ENCODE results near the gene RELN. TPM values are rescaled to one million over a fixed set of nuclear protein-coding genes. Genes with fewer than 3 reads are reported as not detected.

The RELN gene
- total and polyA plus RNA-seq, 9 of the 15 experiments (the other 6 are each of a cell fraction or from before 2014, with no cell fraction given) = 12.9 to 43.2 (median 18.1) TPM

DNA sequence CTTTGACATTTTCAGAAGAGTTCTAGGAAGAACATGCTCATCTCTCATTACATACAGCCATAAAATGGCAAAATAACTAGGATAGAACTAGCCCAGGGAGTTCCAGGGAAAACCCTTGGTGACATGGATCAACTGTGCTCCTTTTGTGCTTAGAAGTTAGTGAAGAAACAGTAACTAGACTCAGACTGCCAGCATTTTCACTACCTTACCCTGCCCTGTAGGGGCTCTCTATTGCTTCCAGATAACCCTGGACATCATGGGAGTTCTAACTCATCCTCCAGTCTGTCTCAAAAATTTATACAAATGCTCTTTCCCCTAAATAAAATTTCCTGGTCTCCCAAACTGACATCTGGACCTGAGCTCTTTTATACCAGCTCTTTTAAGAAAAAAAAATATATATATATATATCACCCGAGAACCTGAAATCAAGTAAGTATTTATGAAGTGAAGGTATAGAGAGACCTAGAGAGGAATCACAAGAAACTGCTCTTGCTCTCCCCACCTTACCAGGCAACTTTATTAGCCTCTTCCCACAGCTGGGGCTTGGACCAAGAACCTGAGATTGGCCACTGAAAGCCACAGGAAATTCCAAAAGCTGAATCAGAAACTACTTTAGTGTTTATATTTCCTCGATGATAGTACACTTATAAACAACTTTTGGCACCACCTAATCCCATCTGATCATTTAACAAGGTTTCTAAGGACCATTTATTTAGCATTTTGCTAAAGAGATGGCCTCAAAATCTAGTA is 101.4 kb downstream of the RELN start:
- intact Hi-C loops (cut with micrococcal nuclease) (loop anchor here (2.0 to 10.0 kb wide), 2 partner anchors 101 to 207 kb away; partner anchors contain the start of gene RELN), in situ Hi-C loops (cut with MboI) (no loop called here)
- Histone ChIP-seq H2AFZ (ENCODE audit: low read depth, low read length) (peak overlapping the region; percentile 68), H3K27me3 (ENCODE audit: control insufficient read depth in 2 of 2, insufficient read depth in 2 of 2, low read length in 2 of 2) (no peaks in the 10 kb centered on the region), H3K9ac (ENCODE audit: insufficient read depth in 1 of 2, low read depth in 2 of 2, low read length in 2 of 2) (no peak overlapping the region), H3K36me3 (ENCODE audit: control insufficient read depth, insufficient read depth, low read length) (no peaks in the 10 kb centered on the region), H3K9me1 (ENCODE audit: control insufficient read depth, insufficient read depth, low read length) (no peaks in the 10 kb centered on the region), H3K4me3 (no peak overlapping the region), H3K4me1 (replicated peaks in 1 of 2; ENCODE audit: control insufficient read depth in 2 of 2, insufficient read depth in 2 of 2, low read length in 2 of 2) (peaks cover 4 to 23% of the 10 kb centered on the region in 2 experiments; a peak in 3 of 5 replicates), H3K9me3 (replicated peaks; ENCODE audit: control insufficient read depth, insufficient read depth, low read depth, low read length) (no peaks in the 10 kb centered on the region), H4K20me1 (replicated peaks; ENCODE audit: control insufficient read depth, insufficient read depth, low read length) (no peaks in the 10 kb centered on the region), H3K79me2 (ENCODE audit: control insufficient read depth, insufficient read depth, low read length) (no peaks in the 10 kb centered on the region; the same call in 2 of the 3 replicates), H3K27ac (ENCODE audit: extremely low read depth, low read depth, low read length) (peak overlapping the region; percentile 11; the same call in 1 of the 3 replicates), H3K4me2 (ENCODE audit: insufficient read depth, low read length) (no peak overlapping the region)
- FAIRE-seq (peak; percentile 67), DNase-seq (ENCODE audit: extremely low read depth in 1 of 4, low spot score in 3 of 4) (peak; percentile 27 to 68 (median 55)), ATAC-seq (peak; percentile 95)
- WGBS (ENCODE audit: insufficient coverage, low coverage, missing lambda C conversion rate) = 74% methylated on average over 2 of the region's 2 CpGs
- BruUV-seq (replicated peaks) = no TSS peak
- CTCF ChIA-PET (ENCODE audit: low intra/inter-chr PET ratio) = interaction anchor here (0.6 kb wide), 1 partner anchor 191 kb away, joined by 3 read pairs; no protein-coding TSS in a partner anchor
- POLR2A ChIA-PET = interaction anchor here (0.8 kb wide), 1 partner anchor 168 kb away, joined by 4 read pairs; no protein-coding TSS in a partner anchor
- no peak for TF ChIP-seq ARID2 (IDR thresholded peaks at IDR 0.05)
- TF ChIP-seq ELF1 (tag; IDR thresholded peaks at IDR 0.05) = peak; percentile 9; the same call in 1 of the 2 replicates
- TF ChIP-seq JUND (IDR thresholded peaks at IDR 0.05; ENCODE audit: borderline replicate concordance, low read depth, low read length) = peak; percentile 5; the same call in 1 of the 2 replicates
- no peak for TF ChIP-seq JUND (tag; IDR thresholded peaks at IDR 0.05; ENCODE audit: borderline replicate concordance, low read depth, low read length)
- TF ChIP-seq, protein P1, sequence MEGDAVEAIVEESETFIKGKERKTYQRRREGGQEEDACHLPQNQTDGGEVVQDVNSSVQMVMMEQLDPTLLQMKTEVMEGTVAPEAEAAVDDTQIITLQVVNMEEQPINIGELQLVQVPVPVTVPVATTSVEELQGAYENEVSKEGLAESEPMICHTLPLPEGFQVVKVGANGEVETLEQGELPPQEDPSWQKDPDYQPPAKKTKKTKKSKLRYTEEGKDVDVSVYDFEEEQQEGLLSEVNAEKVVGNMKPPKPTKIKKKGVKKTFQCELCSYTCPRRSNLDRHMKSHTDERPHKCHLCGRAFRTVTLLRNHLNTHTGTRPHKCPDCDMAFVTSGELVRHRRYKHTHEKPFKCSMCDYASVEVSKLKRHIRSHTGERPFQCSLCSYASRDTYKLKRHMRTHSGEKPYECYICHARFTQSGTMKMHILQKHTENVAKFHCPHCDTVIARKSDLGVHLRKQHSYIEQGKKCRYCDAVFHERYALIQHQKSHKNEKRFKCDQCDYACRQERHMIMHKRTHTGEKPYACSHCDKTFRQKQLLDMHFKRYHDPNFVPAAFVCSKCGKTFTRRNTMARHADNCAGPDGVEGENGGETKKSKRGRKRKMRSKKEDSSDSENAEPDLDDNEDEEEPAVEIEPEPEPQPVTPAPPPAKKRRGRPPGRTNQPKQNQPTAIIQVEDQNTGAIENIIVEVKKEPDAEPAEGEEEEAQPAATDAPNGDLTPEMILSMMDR (IDR thresholded peaks at IDR 0.05 in 2 of 3, conservative IDR thresholded peaks at IDR 0.05 in 1 of 3; ENCODE audit: insufficient read depth in 2 of 3, low read depth in 1 of 3, low read length in 3 of 3) = peak; percentile 55 to 65 (median 57)
- TF ChIP-seq, protein P2, sequence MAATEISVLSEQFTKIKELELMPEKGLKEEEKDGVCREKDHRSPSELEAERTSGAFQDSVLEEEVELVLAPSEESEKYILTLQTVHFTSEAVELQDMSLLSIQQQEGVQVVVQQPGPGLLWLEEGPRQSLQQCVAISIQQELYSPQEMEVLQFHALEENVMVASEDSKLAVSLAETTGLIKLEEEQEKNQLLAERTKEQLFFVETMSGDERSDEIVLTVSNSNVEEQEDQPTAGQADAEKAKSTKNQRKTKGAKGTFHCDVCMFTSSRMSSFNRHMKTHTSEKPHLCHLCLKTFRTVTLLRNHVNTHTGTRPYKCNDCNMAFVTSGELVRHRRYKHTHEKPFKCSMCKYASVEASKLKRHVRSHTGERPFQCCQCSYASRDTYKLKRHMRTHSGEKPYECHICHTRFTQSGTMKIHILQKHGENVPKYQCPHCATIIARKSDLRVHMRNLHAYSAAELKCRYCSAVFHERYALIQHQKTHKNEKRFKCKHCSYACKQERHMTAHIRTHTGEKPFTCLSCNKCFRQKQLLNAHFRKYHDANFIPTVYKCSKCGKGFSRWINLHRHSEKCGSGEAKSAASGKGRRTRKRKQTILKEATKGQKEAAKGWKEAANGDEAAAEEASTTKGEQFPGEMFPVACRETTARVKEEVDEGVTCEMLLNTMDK (IDR thresholded peaks at IDR 0.05; ENCODE audit: borderline replicate concordance, insufficient read depth, low read depth, low read length, poor library complexity, severe bottlenecking) = peak; percentile 74
- TF ChIP-seq, protein P3, sequence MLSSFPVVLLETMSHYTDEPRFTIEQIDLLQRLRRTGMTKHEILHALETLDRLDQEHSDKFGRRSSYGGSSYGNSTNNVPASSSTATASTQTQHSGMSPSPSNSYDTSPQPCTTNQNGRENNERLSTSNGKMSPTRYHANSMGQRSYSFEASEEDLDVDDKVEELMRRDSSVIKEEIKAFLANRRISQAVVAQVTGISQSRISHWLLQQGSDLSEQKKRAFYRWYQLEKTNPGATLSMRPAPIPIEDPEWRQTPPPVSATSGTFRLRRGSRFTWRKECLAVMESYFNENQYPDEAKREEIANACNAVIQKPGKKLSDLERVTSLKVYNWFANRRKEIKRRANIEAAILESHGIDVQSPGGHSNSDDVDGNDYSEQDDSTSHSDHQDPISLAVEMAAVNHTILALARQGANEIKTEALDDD (IDR thresholded peaks at IDR 0.05) = peak; percentile 87
- 0 out of 2 replicates have a peak, but pooled peaks have one; percentile 0 for TF ChIP-seq ZNF584 (CRISPR knock-in tag; IDR thresholded peaks at IDR 0.05; ENCODE audit: low read depth)
